K562 (cell line): ENCODE measurements around the gene BCAN. TPM values are rescaled to one million over a fixed set of nuclear protein-coding genes. Genes with fewer than 3 reads are reported as not detected.

Source experiments
- ATAC-seq: fragments of 200-7000 bp; cut with Tn5 transposase; 3 replicates; pipeline ENCODE4 v1.9.1; 2020; ENCODE audit warnings: moderate library complexity
- BruUV-seq: library from RNA; stranded (reverse); fragments of 400-500 nt; replicated peaks from 2 replicates; lab custom pipeline; 2021; lab: Mats Ljungman, UMichigan
- CTCF ChIA-PET: fragments of 300-600 bp; formaldehyde crosslinking; extraction: SDS; loops from one replicate; lab custom pipeline; 2021; ENCODE audit warnings: low intra/inter-chr PET ratio; lab: Yijun Ruan, JAX
- POLR2A ChIA-PET: fragments of 300-600, 350-650 bp; sonication (Branson Sonifier 250); formaldehyde crosslinking; extraction: SDS; loops from one replicate; lab custom pipeline; 2021; ENCODE audit warnings: antibody characterized with exemption, inconsistent platforms; lab: Yijun Ruan, JAX
- DNase-seq, 4 experiments: peaks; one replicate each; pipeline versions ENCODE4 v3.0.0 to v3.0.0-alpha.2; 2011 to 2018; ENCODE audit warnings: low spot score in 3 of 4, mixed read lengths in 3 of 4; ENCODE audit errors: extremely low read depth in 1 of 4
- FAIRE-seq: peaks from 2 replicates; lab custom pipeline; 2011; peaks lifted over from hg19 to GRCh38; lab: Jason Lieb, UNC
- H2AFZ ChIP-seq: 2 replicates; pipeline ENCODE4 v1.6.0; 2011; ENCODE audit warnings: low read depth, low read length, control low read depth, inconsistent platforms
- H3K27ac ChIP-seq: fragments of 200-600 bp; 3 replicates; pipeline ENCODE4 v1.8.0; 2011; ENCODE audit warnings: low read depth, mild to moderate bottlenecking, control low read depth, inconsistent platforms, low read length, moderate library complexity, mixed read lengths; ENCODE audit errors: extremely low read depth
- H3K27me3 ChIP-seq, 2 experiments: fragments of 300-600 bp in 1 of 2; 2 replicates in 1 of 2; 3 replicates in 1 of 2; pipeline versions ENCODE4 v1.6.0 to v1.8.0; 2011; ENCODE audit warnings: inconsistent platforms in 2 of 2, low read length in 2 of 2, mild to moderate bottlenecking in 1 of 2, mixed read lengths in 1 of 2, moderate library complexity in 1 of 2; ENCODE audit not compliant: control insufficient read depth in 2 of 2, insufficient read depth in 2 of 2
- H3K36me3 ChIP-seq: fragments of 300-600 bp; 3 replicates; pipeline ENCODE4 v1.8.0; 2011; ENCODE audit warnings: mild to moderate bottlenecking, low read length, inconsistent platforms; ENCODE audit not compliant: control insufficient read depth, insufficient read depth
- H3K4me1 ChIP-seq, 2 experiments: fragments of 200-600 bp in 1 of 2; replicated peaks in 1 of 2; 2 replicates in 1 of 2; 3 replicates in 1 of 2; pipeline versions ENCODE4 v1.5.1 to v1.8.0; 2011; ENCODE audit warnings: inconsistent platforms in 2 of 2, low read length in 2 of 2, mild to moderate bottlenecking in 1 of 2, mixed read lengths in 1 of 2, moderate library complexity in 1 of 2; ENCODE audit not compliant: control insufficient read depth in 2 of 2, insufficient read depth in 2 of 2
- H3K4me2 ChIP-seq: 2 replicates; pipeline ENCODE4 v1.6.1; 2011; ENCODE audit warnings: low read length, control low read depth, inconsistent platforms, mixed read lengths; ENCODE audit not compliant: insufficient read depth
- H3K4me3 ChIP-seq: fragments of 200-600 bp; sonication (generic), shearing (Covaris generic); 2 replicates; pipeline ENCODE4 v1.5.1; 2016; ENCODE audit warnings: control low read depth, inconsistent platforms
- H3K79me2 ChIP-seq: fragments of 200-600 bp; 3 replicates; pipeline ENCODE4 v1.8.0; 2011; ENCODE audit warnings: low read length, inconsistent platforms; ENCODE audit not compliant: control insufficient read depth, insufficient read depth
- H3K9ac ChIP-seq, 2 experiments: 2 replicates each; pipeline versions ENCODE4 v1.6.0 to v1.6.1; 2011; ENCODE audit warnings: low read depth in 2 of 2, low read length in 2 of 2, control low read depth in 1 of 2, inconsistent platforms in 1 of 2, mild to moderate bottlenecking in 1 of 2, mixed read lengths in 1 of 2; ENCODE audit not compliant: insufficient read depth in 1 of 2
- H3K9me1 ChIP-seq: one replicate; pipeline ENCODE4 v1.6.0; 2011; ENCODE audit warnings: inconsistent platforms, mild to moderate bottlenecking, low read length, moderate library complexity; ENCODE audit not compliant: control insufficient read depth, insufficient read depth
- H3K9me3 ChIP-seq: replicated peaks from 2 replicates; pipeline ENCODE4 v1.5.1; 2011; ENCODE audit warnings: low read depth, low read length, inconsistent platforms; ENCODE audit not compliant: control insufficient read depth, insufficient read depth
- H4K20me1 ChIP-seq: replicated peaks from 2 replicates; pipeline ENCODE4 v1.6.1; 2011; ENCODE audit warnings: low read length, inconsistent platforms, mixed read lengths; ENCODE audit not compliant: control insufficient read depth, insufficient read depth
- ELK3 ChIP-seq: fragments of 450-650 bp; formaldehyde crosslinking; IDR thresholded peaks from 2 replicates; pipeline ENCODE4 v1.4.0; 2020; ENCODE audit warnings: mild to moderate bottlenecking
- GABPB2 ChIP-seq: fragments of 250-450 bp; sonication (Bioruptor Pico); conservative IDR thresholded peaks from 2 replicates; pipeline ENCODE4 v1.5.1; 2021; ENCODE audit warnings: mild to moderate bottlenecking
- GATA2 ChIP-seq: sonication (generic); formaldehyde crosslinking; IDR thresholded peaks from 2 replicates; pipeline ENCODE4 v1.4.0; 2020; ENCODE audit warnings: mild to moderate bottlenecking, missing genetic modification reagents
- RBFOX2 ChIP-seq: fragments of 200-400 bp; formaldehyde crosslinking; IDR thresholded peaks from 2 replicates; pipeline ENCODE4 v1.6.1; 2017; ENCODE audit warnings: low read depth, mild to moderate bottlenecking, low read length, moderate library complexity
- SMARCA5 ChIP-seq: fragments of 450-650 bp; IDR thresholded peaks from 2 replicates; pipeline ENCODE4 v1.6.1; 2016
- TFE3 ChIP-seq: fragments of 450-650 bp; formaldehyde crosslinking; IDR thresholded peaks from 2 replicates; pipeline ENCODE4 v1.4.0; 2020; ENCODE audit warnings: mild to moderate bottlenecking, mixed read lengths
- VEZF1 ChIP-seq: fragments of 200-800 bp; sonication (Bioruptor generic); IDR thresholded peaks from 2 replicates; pipeline ENCODE4 v1.6.1; 2017; ENCODE audit warnings: missing genetic modification characterization, missing compliant biosample characterization
- ZNF444 ChIP-seq: fragments of 250-450 bp; sonication (Bioruptor Pico); IDR thresholded peaks from 2 replicates; pipeline ENCODE4 v1.4.0; 2020; ENCODE audit warnings: mild to moderate bottlenecking, moderate library complexity
- WGBS: fragments of 100-300 bp; shearing (Covaris generic); methylation state at CpG from one replicate; pipeline ENCODE4 v1.1.6; 2016; ENCODE audit warnings: low coverage, mixed read lengths; ENCODE audit not compliant: insufficient coverage; ENCODE audit errors: missing lambda C conversion rate; 5-methylcytosine and 5-hydroxymethylcytosine counted together
- in situ Hi-C: fragments of 300-500 bp; cut with MboI; formaldehyde crosslinking; loops from 4 replicates; pipeline ENCODE4 v1.15.0; 2018; ENCODE audit warnings: inconsistent platforms, mixed read lengths
- intact Hi-C: fragments of 100-400 bp; cut with micrococcal nuclease; formaldehyde crosslinking; loops from 2 replicates; pipeline ENCODE4 v1.14.2; 2022
- polyA plus RNA-seq, 8 experiments: library from polyadenylated mRNA; depleted of rRNA in 4 of 8; stranded (reverse) in 5 of 8; unstranded in 3 of 8; fragments of >200 nt; fragmentation: Nextera tagmentation in 2 of 8; fragmentation: Illumina TruSeq in 1 of 8; extraction: Ambion mirVana in 2 of 8; extraction: Trizol in 1 of 8; gene quantifications; 2 replicates each; pipeline versions ENCODE4 v1.2.1 to v1.2.3, GENCODE V29; 2011 to 2014; ENCODE audit warnings: inconsistent platforms in 1 of 8, missing spikeins in 1 of 8
- total RNA-seq, 7 experiments: library from RNA; depleted of rRNA in 6 of 7; stranded (reverse); fragments of >200 nt in 6 of 7; fragmentation: Illumina TruSeq in 2 of 7; extraction: Trizol in 2 of 7; gene quantifications; 2 replicates each; pipeline versions ENCODE4 v1.2.1 to v1.2.3, GENCODE V29; 2011 to 2021; ENCODE audit warnings: low replicate concordance in 1 of 7

Gene BCAN
- total and polyA plus RNA-seq, 9 of the 15 experiments (the other 6 are each of a cell fraction or from before 2014, with no cell fraction given) = 0.04 to 0.33 (median 0.14) TPM; not detected in 5

GRCh38 chr1:156592910-156593660 is 48.8 kb upstream of the BCAN start (continued):
- no peak for TF ChIP-seq ZNF444 (CRISPR knock-in tag)
- TF ChIP-seq SMARCA5 = peak; percentile 67
- no peak for TF ChIP-seq GABPB2 (CRISPR knock-in tag)
- TF ChIP-seq ELK3 (CRISPR knock-in tag) = no peak

- H3K9ac ChIP-seq = no peak overlapping the region; a peak in 1 of 4 replicates
- no peak overlapping the region for H2AFZ ChIP-seq
- H3K4me2 ChIP-seq = no peak overlapping the region
- H3K79me2 ChIP-seq = peaks cover 32% of the 10 kb centered on the region
- ChIA-PET POLR2A (interaction anchor here (0.6 to 1.9 kb wide), 8 partner anchors 8 to 869 kb away, joined by 3 to 6 read pairs (median 3); partner anchors contain the start of gene GPATCH4), CTCF (no interaction called here)
- FAIRE-seq (no peak), ATAC-seq (no peak), DNase-seq (no peak)
- WGBS = 91% methylated on average over 8 of the region's 8 CpGs
- H3K4me3 ChIP-seq = no peak overlapping the region
- H4K20me1 ChIP-seq = no peaks in the 10 kb centered on the region
- BruUV-seq = no TSS peak
- H3K9me3 ChIP-seq = no peaks in the 10 kb centered on the region
- H3K27me3 ChIP-seq = no peaks in the 10 kb centered on the region
- H3K4me1 ChIP-seq = peaks cover 7 to 15% of the 10 kb centered on the region in 2 experiments; a peak in 4 of 5 replicates
- intact Hi-C loops (no loop called here), in situ Hi-C loops (no loop called here)
- H3K27ac ChIP-seq = no peak overlapping the region
- no peak for TF ChIP-seq VEZF1
- peak; percentile 6; the same call in 1 of the 2 replicates for TF ChIP-seq RBFOX2
- no peak for TF ChIP-seq GATA2 (CRISPR knock-in tag)
- TF ChIP-seq TFE3 (CRISPR knock-in tag) = no peak
- peaks cover 66% of the 10 kb centered on the region for H3K36me3 ChIP-seq
- no peaks in the 10 kb centered on the region for H3K9me1 ChIP-seq
These were observed 48.3 kb upstream of the BCAN start for GRCh38 chr1:156593661-156593989.
